Endothelial cell of umbilical vein (primary cell): Measurements from ENCODE around the gene PRKCD. TPM values are rescaled to one million over a fixed set of nuclear protein-coding genes. Genes with fewer than 3 reads are reported as not detected.

Experiments used
- BruUV-seq: library from RNA; stranded (reverse); fragments of 400-500 nt; replicated peaks from 2 replicates; lab custom pipeline; 2021; lab: Mats Ljungman, UMichigan
- CTCF ChIA-PET: fragments of 300-600, 350-600 bp; sonication (Branson Sonifier 250); formaldehyde crosslinking; loops from one replicate; lab custom pipeline; 2021; ENCODE audit warnings: antibody characterized with exemption, inconsistent platforms; lab: Charles Lee
- POLR2A ChIA-PET: fragments of 300-600, 350-600 bp; sonication (Branson Sonifier 250); formaldehyde crosslinking; loops from one replicate; lab custom pipeline; 2021; ENCODE audit warnings: antibody characterized with exemption, inconsistent platforms; lab: Charles Lee
- DNase-seq: peaks from one replicate; pipeline ENCODE4 v3.0.0-alpha.2; 2011; ENCODE audit warnings: low read depth, low spot score
- FAIRE-seq: peaks from 2 replicates; lab custom pipeline; 2011; peaks lifted over from hg19 to GRCh38; lab: Jason Lieb, UNC
- H2AFZ ChIP-seq: 2 replicates; pipeline ENCODE4 v1.6.0; 2012; ENCODE audit warnings: low read depth, low read length, control low read depth, inconsistent platforms
- H3K27ac ChIP-seq: 2 replicates; pipeline ENCODE4 v1.5.1; 2011; ENCODE audit warnings: low read depth, mild to moderate bottlenecking, control low read depth, low read length, moderate library complexity; ENCODE audit not compliant: insufficient read depth
- H3K27me3 ChIP-seq, 2 experiments: 2 replicates each; pipeline versions ENCODE4 v1.6.0 to v1.6.1; 2011; ENCODE audit warnings: low read length in 2 of 2, mixed read lengths in 1 of 2; ENCODE audit not compliant: control insufficient read depth in 2 of 2, insufficient read depth in 2 of 2
- H3K36me3 ChIP-seq, 2 experiments: 2 replicates in 1 of 2; 3 replicates in 1 of 2; pipeline ENCODE4 v1.5.1; 2011; ENCODE audit warnings: low read length in 2 of 2, mild to moderate bottlenecking in 1 of 2, moderate library complexity in 1 of 2; ENCODE audit not compliant: control insufficient read depth in 2 of 2, insufficient read depth in 2 of 2; ENCODE audit errors: extremely low read depth in 1 of 2
- H3K4me1 ChIP-seq: 3 replicates; pipeline ENCODE4 v1.5.1; 2011; ENCODE audit warnings: mild to moderate bottlenecking, low read length; ENCODE audit not compliant: control insufficient read depth, insufficient read depth; ENCODE audit errors: extremely low read depth
- H3K4me2 ChIP-seq: 2 replicates; pipeline ENCODE4 v1.6.1; 2011; ENCODE audit warnings: low read length, control low read depth, mixed read lengths; ENCODE audit not compliant: insufficient read depth
- H3K4me3 ChIP-seq, 3 experiments: fragments of 200-600 bp in 1 of 3; sonication (generic), shearing (Covaris generic) in 1 of 3; replicated peaks in 1 of 3; 2 replicates each; pipeline ENCODE4 v1.5.1; 2011 to 2016; ENCODE audit warnings: control low read depth in 3 of 3, low read length in 3 of 3, mild to moderate bottlenecking in 2 of 3, inconsistent platforms in 1 of 3, low read depth in 1 of 3, moderate library complexity in 1 of 3; ENCODE audit not compliant: insufficient read depth in 1 of 3
- H3K79me2 ChIP-seq: 2 replicates; pipeline ENCODE4 v1.6.0; 2012; ENCODE audit warnings: low read length, inconsistent platforms; ENCODE audit not compliant: control insufficient read depth, insufficient read depth
- H3K9ac ChIP-seq: replicated peaks from 2 replicates; pipeline ENCODE3; 2011; ENCODE audit warnings: low read length, control low read depth; ENCODE audit not compliant: insufficient read depth; ENCODE audit errors: extremely low read depth
- H3K9me1 ChIP-seq: replicated peaks from 3 replicates; pipeline ENCODE4 v1.6.0; 2011; ENCODE audit warnings: mild to moderate bottlenecking, low read length; ENCODE audit not compliant: control insufficient read depth, insufficient read depth; ENCODE audit errors: extremely low read depth
- H3K9me3 ChIP-seq: replicated peaks from 2 replicates; pipeline ENCODE4 v1.5.1; 2012; ENCODE audit warnings: low read length, inconsistent platforms; ENCODE audit not compliant: control insufficient read depth, insufficient read depth
- H4K20me1 ChIP-seq: replicated peaks from 2 replicates; pipeline ENCODE3; 2011; ENCODE audit warnings: mild to moderate bottlenecking, low read length; ENCODE audit not compliant: control insufficient read depth, insufficient read depth; ENCODE audit errors: extremely low read depth
- CTCF ChIP-seq, 2 donors: IDR thresholded peaks; 1 replicate in 1 of 2; 2 replicates in 1 of 2; pipeline ENCODE4 v1.5.1; 2011; ENCODE audit warnings: low read length in 2 of 2, mild to moderate bottlenecking in 2 of 2, moderate library complexity in 2 of 2, control low read depth in 1 of 2, inconsistent platforms in 1 of 2, low read depth in 1 of 2; ENCODE audit not compliant: insufficient read depth in 1 of 2; ENCODE audit errors: extremely low read depth in 1 of 2
- FOS ChIP-seq: IDR thresholded peaks from 2 replicates; pipeline ENCODE4 v1.6.1; 2011; ENCODE audit warnings: mild to moderate bottlenecking, low read length, moderate library complexity, borderline replicate concordance; ENCODE audit not compliant: insufficient read depth
- GATA2 ChIP-seq: IDR thresholded peaks from 2 replicates; pipeline ENCODE4 v1.7.0; 2011; ENCODE audit warnings: low read depth, mild to moderate bottlenecking, moderate library complexity, mixed read lengths, low read length; ENCODE audit not compliant: insufficient read length, insufficient read depth
- JUN ChIP-seq: IDR thresholded peaks from 2 replicates; pipeline ENCODE4 v1.6.1; 2011; ENCODE audit warnings: borderline replicate concordance, low read depth; ENCODE audit not compliant: insufficient read length, insufficient read depth
- MAX ChIP-seq: IDR thresholded peaks from 2 replicates; pipeline ENCODE4 v1.6.1; 2011; ENCODE audit not compliant: insufficient read depth, insufficient read length
- MYC ChIP-seq: IDR thresholded peaks from one replicate; pipeline ENCODE4 v1.6.1; 2011; ENCODE audit warnings: mild to moderate bottlenecking, low read depth, low read length
- dilution Hi-C: fragments of 300-500 bp; cut with MboI; formaldehyde crosslinking; loops from one replicate; pipeline ENCODE4 v1.15.0; 2019; ENCODE audit warnings: low sequenced_read_pairs; ENCODE audit not compliant: extremely low pct_ligation_motif_present
- intact Hi-C: fragments of 100-400 bp; cut with micrococcal nuclease; formaldehyde crosslinking; loops from one replicate; pipeline ENCODE4 v1.10.0; 2022
- polyA plus RNA-seq, 4 experiments: library from polyadenylated mRNA; depleted of rRNA in 3 of 4; stranded (reverse) in 3 of 4; unstranded in 1 of 4; fragments of >200 nt; gene quantifications; 2 replicates each; pipeline versions ENCODE4 v1.2.1 to v1.2.3, GENCODE V29; 2011 to 2012; ENCODE audit warnings: missing spikeins in 1 of 4
- total RNA-seq: library from RNA; stranded (reverse); gene quantifications from 2 replicates; pipeline ENCODE4 v1.2.3, GENCODE V29; 2021

PRKCD gene
- total and polyA plus RNA-seq, 2 donors (not counting 3 experiments of a cell fraction or from before 2014, with no cell fraction given), result 15.5 to 19.0 TPM

GRCh38 chr3:53146319-53146891 lies 14.6 kb upstream of the PRKCD start:
- no peaks in the 10 kb centered on the region for H3K9me3 ChIP-seq
- H3K4me1 ChIP-seq, result no peaks in the 10 kb centered on the region
- H4K20me1 ChIP-seq, result no peaks in the 10 kb centered on the region
- H3K79me2 ChIP-seq, result no peaks in the 10 kb centered on the region
- no peaks in the 10 kb centered on the region for H3K9me1 ChIP-seq
- no peak overlapping the region for H3K4me2 ChIP-seq
- no peak for TF ChIP-seq CTCF (IDR thresholded peaks at IDR 0.05; ENCODE audit: extremely low read depth in 1 of 2, insufficient read depth in 1 of 2, low read depth in 1 of 2, low read length in 2 of 2)
- TF ChIP-seq MYC, result no peak
- TF ChIP-seq FOS, result no peak
- no peak for TF ChIP-seq MAX
- TF ChIP-seq GATA2, result no peak
- no peak for TF ChIP-seq JUN
- no peak for DNase-seq
- intact Hi-C loops, result no loop called here
- no TSS peak for BruUV-seq
- no peak for FAIRE-seq
- ChIA-PET POLR2A (no interaction called here), CTCF (interaction anchor here (3.9 kb wide), 1 partner anchor 12 kb away, joined by 19 read pairs; no protein-coding TSS in a partner anchor)
- no peak overlapping the region for H2AFZ ChIP-seq
- no peaks in the 10 kb centered on the region for H3K27me3 ChIP-seq
- dilution Hi-C loops, result no loop called here
- no peak overlapping the region for H3K4me3 ChIP-seq
- no peak overlapping the region for H3K27ac ChIP-seq
- no peak overlapping the region for H3K9ac ChIP-seq
- H3K36me3 ChIP-seq, result no peaks in the 10 kb centered on the region
